Mesothelial cell of epicardium (in vitro differentiated cells): Measurements from ENCODE around the gene METTL21C. TPM values are rescaled to one million over a fixed set of nuclear protein-coding genes. Genes with fewer than 3 reads are reported as not detected.

Experiments used
- DNase-seq, 2 experiments: peaks; one replicate each; pipeline ENCODE4 v3.0.0; 2021; ENCODE audit warnings: low spot score in 2 of 2; ENCODE audit not compliant: unreplicated experiment in 2 of 2
- H3K27ac Mint-ChIP-seq: 2 replicates; pipeline ENCODE4 v1.8.0; 2021; ENCODE audit warnings: mixed read lengths
- H3K27me3 Mint-ChIP-seq: 2 replicates; pipeline ENCODE4 v1.8.0; 2021; ENCODE audit warnings: low read depth, mixed read lengths
- H3K36me3 Mint-ChIP-seq: 2 replicates; pipeline ENCODE4 v1.8.0; 2021; ENCODE audit warnings: mixed read lengths
- H3K4me1 Mint-ChIP-seq: 2 replicates; pipeline ENCODE4 v1.8.0; 2021; ENCODE audit warnings: mixed read lengths
- H3K4me3 Mint-ChIP-seq: 2 replicates; pipeline ENCODE4 v1.8.0; 2021; ENCODE audit warnings: mild to moderate bottlenecking, moderate library complexity, mixed read lengths
- H3K9me3 Mint-ChIP-seq: 2 replicates; pipeline ENCODE4 v1.8.0; 2021; ENCODE audit warnings: mixed read lengths
- CTCF ChIP-seq: fragments of 200-600 bp; sonication (generic); IDR thresholded peaks from one replicate; pipeline ENCODE4 v1.5.0; 2021; ENCODE audit warnings: antibody characterized with exemption; ENCODE audit not compliant: unreplicated experiment
- total RNA-seq: library from RNA; stranded (reverse); gene quantifications from 3 replicates; pipeline ENCODE4 v1.2.1, GENCODE V29; 2021

METTL21C gene
- total RNA-seq, 1 donor from 2014 or later, result not detected

- Mint-ChIP-seq H3K27ac (peak overlapping the region; percentile 89), H3K36me3 (peaks cover 4% of the 10 kb centered on the region), H3K4me1 (peaks cover 64% of the 10 kb centered on the region), H3K9me3 (peaks cover 7% of the 10 kb centered on the region), H3K27me3 (no peaks in the 10 kb centered on the region), H3K4me3 (no peak overlapping the region)
- TF ChIP-seq CTCF, result no peak
- no peak for DNase-seq
Observed at GRCh38 chr13:102702965-102703725, 8.3 kb upstream of the METTL21C start.

GRCh38 chr13:102701331-102701730, 6.5 kb upstream of the METTL21C start:
- Mint-ChIP-seq H3K4me1 (peaks cover 52% of the 10 kb centered on the region), H3K9me3 (peaks cover 8% of the 10 kb centered on the region), H3K36me3 (peaks cover 4% of the 10 kb centered on the region), H3K27ac (peak overlapping the region; percentile 98), H3K4me3 (no peak overlapping the region), H3K27me3 (no peaks in the 10 kb centered on the region)
- DNase-seq, result no peak
- no peak for TF ChIP-seq CTCF

GRCh38 chr13:102700088-102701031, 5.5 kb upstream of the METTL21C start:
- Mint-ChIP-seq H3K4me3 (no peak overlapping the region), H3K9me3 (peaks cover 8% of the 10 kb centered on the region), H3K4me1 (peaks cover 53% of the 10 kb centered on the region), H3K27me3 (no peaks in the 10 kb centered on the region), H3K36me3 (peaks cover 4% of the 10 kb centered on the region), H3K27ac (peak overlapping the region; percentile 98)
- DNase-seq, result no peak
- TF ChIP-seq CTCF, result no peak

- no peak overlapping the region for H3K4me3 Mint-ChIP-seq
- H3K27ac Mint-ChIP-seq, result peak overlapping the region; percentile 98
- H3K9me3 Mint-ChIP-seq, result peaks cover 8% of the 10 kb centered on the region
- no peak for DNase-seq
- no peaks in the 10 kb centered on the region for H3K27me3 Mint-ChIP-seq
- no peak for TF ChIP-seq CTCF
- peaks cover 46% of the 10 kb centered on the region for H3K4me1 Mint-ChIP-seq
- peaks cover 4% of the 10 kb centered on the region for H3K36me3 Mint-ChIP-seq
Observed at GRCh38 chr13:102699504-102699903, 4.7 kb upstream of the METTL21C start.

GRCh38 chr13:102698649-102698980, 3.8 kb upstream of the METTL21C start:
- H3K4me3 Mint-ChIP-seq, result no peak overlapping the region
- DNase-seq, result no peak
- no peak for TF ChIP-seq CTCF
- H3K9me3 Mint-ChIP-seq, result peaks cover 8% of the 10 kb centered on the region
- peaks cover 4% of the 10 kb centered on the region for H3K36me3 Mint-ChIP-seq
- H3K4me1 Mint-ChIP-seq, result peaks cover 43% of the 10 kb centered on the region
- H3K27me3 Mint-ChIP-seq, result no peaks in the 10 kb centered on the region
- no peak overlapping the region for H3K27ac Mint-ChIP-seq
